ENCODE data around the gene ZCCHC10. TPM values are rescaled to one million over a fixed set of nuclear protein-coding genes. Genes with fewer than 3 reads are reported as not detected.

The ZCCHC10 gene
- total RNA-seq, 4 donors from 2014 or later, result 8.9 to 28.9 (median 18.5) TPM

DNA sequence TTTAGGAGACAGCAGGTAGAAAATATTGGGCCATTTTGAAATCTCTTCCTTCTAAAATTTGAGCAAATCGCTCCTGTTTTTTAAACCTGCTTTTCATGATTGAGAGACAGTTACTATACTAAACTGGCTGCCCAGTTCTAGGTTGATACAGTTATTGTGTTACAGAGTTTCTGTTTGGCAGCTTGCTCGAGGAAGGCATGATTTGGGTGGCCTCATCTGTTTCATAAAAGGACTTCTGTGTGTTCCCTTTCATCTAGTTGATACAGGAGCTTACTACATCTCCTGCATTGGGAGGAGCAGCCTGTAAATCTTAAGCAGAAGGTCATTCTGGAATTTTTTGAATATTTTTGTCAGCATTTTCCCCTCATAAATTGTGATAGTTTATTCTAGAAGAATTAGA is 39.7 kb upstream of the ZCCHC10 start:
- Histone ChIP-seq H3K27ac (peak overlapping the region; percentile 10 to 38 (median 25)), H3K4me1 (peaks cover 35 to 51% of the 10 kb centered on the region in 2 donors), H3K4me3 (no peak overlapping the region), H3K36me3 (peaks cover 0 to 37% of the 10 kb centered on the region in 2 donors), H3K27me3 (no peaks in the 10 kb centered on the region), H3K9me3 (no peaks in the 10 kb centered on the region)
- peak in 1 of 2 donors; percentile 73 for ATAC-seq
- intact Hi-C loops (cut with DNase I; ENCODE audit: low total_unique reads), result no loop called here
- in situ Hi-C loops (cut with MboI; ENCODE audit: low sequenced_read_pairs in 4 of 4), result no loop called here
- no peak for DNase-seq
- no peak for TF ChIP-seq CTCF (IDR thresholded peaks at IDR 0.05 in 4 of 5, conservative IDR thresholded peaks at IDR 0.05 in 1 of 5)
- TF ChIP-seq POLR2A (IDR thresholded peaks at IDR 0.05), result no peak

DNA sequence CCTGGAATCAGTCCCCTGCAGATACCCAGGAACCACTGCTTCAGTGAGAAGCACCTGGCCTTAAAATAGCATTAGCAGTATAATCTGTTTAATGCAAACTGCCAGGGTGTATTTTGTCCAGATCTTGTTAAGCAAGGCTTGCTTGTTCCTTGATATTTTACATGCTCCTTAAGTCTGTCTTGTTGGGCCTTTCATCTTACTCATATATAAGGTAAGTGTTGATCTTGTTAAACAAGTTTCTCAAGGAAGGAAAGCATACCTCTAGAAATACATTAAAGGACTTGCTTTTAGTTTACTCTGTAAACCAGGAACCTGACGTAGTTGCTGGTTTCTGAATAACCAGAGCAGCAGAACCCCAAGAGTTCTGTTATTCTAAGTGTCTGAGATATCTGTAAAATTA is 39.1 kb upstream of the ZCCHC10 start:
- H3K27me3 ChIP-seq, result no peaks in the 10 kb centered on the region
- TF ChIP-seq POLR2A (IDR thresholded peaks at IDR 0.05) (no peak), CTCF (IDR thresholded peaks at IDR 0.05 in 4 of 5, conservative IDR thresholded peaks at IDR 0.05 in 1 of 5) (no peak)
- in situ Hi-C loops (cut with MboI; ENCODE audit: low sequenced_read_pairs in 4 of 4), result no loop called here
- H3K27ac ChIP-seq, result peak overlapping the region; percentile 10 to 37 (median 14)
- intact Hi-C loops (cut with DNase I; ENCODE audit: low total_unique reads), result no loop called here
- peaks cover 0 to 31% of the 10 kb centered on the region in 2 donors for H3K36me3 ChIP-seq
- H3K9me3 ChIP-seq, result no peaks in the 10 kb centered on the region
- ATAC-seq (no peak), DNase-seq (no peak)
- H3K4me1 ChIP-seq, result peaks cover 35 to 51% of the 10 kb centered on the region in 2 donors
- H3K4me3 ChIP-seq, result no peak overlapping the region

GRCh38 chr5:133063965-133064364 is 37.6 kb upstream of the ZCCHC10 start:
- H3K27ac ChIP-seq, result peak overlapping the region in 3 of 4 donors; percentile 6 to 30 (median 10)
- H3K36me3 ChIP-seq, result peaks cover 0 to 20% of the 10 kb centered on the region in 2 donors
- in situ Hi-C loops (cut with MboI; ENCODE audit: low sequenced_read_pairs in 4 of 4), result no loop called here
- no peak overlapping the region for H3K4me3 ChIP-seq
- ATAC-seq (no peak), DNase-seq (no peak)
- no peaks in the 10 kb centered on the region for H3K27me3 ChIP-seq
- TF ChIP-seq POLR2A (IDR thresholded peaks at IDR 0.05), result no peak
- TF ChIP-seq CTCF (IDR thresholded peaks at IDR 0.05 in 4 of 5, conservative IDR thresholded peaks at IDR 0.05 in 1 of 5), result no peak
- intact Hi-C loops (cut with DNase I; ENCODE audit: low total_unique reads), result no loop called here
- H3K4me1 ChIP-seq, result peaks cover 35 to 51% of the 10 kb centered on the region in 2 donors
- no peaks in the 10 kb centered on the region for H3K9me3 ChIP-seq

GRCh38 chr5:133062276-133062675 is 35.9 kb upstream of the ZCCHC10 start:
- H3K9me3 ChIP-seq, result no peaks in the 10 kb centered on the region
- DNase-seq (no peak), ATAC-seq (no peak)
- intact Hi-C loops (cut with DNase I; ENCODE audit: low total_unique reads), result no loop called here
- no peak overlapping the region for H3K27ac ChIP-seq
- H3K27me3 ChIP-seq, result no peaks in the 10 kb centered on the region
- peaks cover 0 to 3% of the 10 kb centered on the region in 2 donors for H3K36me3 ChIP-seq
- in situ Hi-C loops (cut with MboI; ENCODE audit: low sequenced_read_pairs in 4 of 4), result no loop called here
- H3K4me1 ChIP-seq, result peaks cover 35 to 47% of the 10 kb centered on the region in 2 donors
- no peak overlapping the region for H3K4me3 ChIP-seq
- TF ChIP-seq POLR2A (IDR thresholded peaks at IDR 0.05) (no peak), CTCF (IDR thresholded peaks at IDR 0.05 in 4 of 5, conservative IDR thresholded peaks at IDR 0.05 in 1 of 5) (no peak)

DNA sequence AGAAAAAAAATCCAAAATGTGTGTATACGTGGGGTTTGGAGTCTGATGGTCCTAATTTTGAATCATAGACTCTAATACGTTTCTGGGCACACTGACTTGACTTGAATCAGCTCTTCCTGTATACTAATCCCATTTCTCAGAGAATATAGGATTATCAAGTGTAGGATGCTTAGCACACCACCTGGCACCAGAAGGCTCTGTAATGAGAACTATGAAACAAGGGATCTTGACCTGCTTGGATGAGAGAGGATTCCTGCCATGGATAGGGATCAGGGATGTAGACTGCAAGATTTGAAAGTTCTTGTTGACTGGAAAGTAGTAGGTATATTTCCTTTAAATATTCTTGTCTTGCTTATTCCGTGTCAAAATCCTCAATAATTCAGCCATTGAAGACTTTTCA is 33.3 kb upstream of the ZCCHC10 start:
- in situ Hi-C loops (cut with MboI; ENCODE audit: low sequenced_read_pairs in 4 of 4) (no loop called here), intact Hi-C loops (cut with DNase I; ENCODE audit: low total_unique reads) (no loop called here)
- no peak for TF ChIP-seq POLR2A (IDR thresholded peaks at IDR 0.05)
- TF ChIP-seq CTCF (IDR thresholded peaks at IDR 0.05 in 4 of 5, conservative IDR thresholded peaks at IDR 0.05 in 1 of 5), result no peak
- DNase-seq, result no peak
- Histone ChIP-seq H3K4me1 (peaks cover 27% of the 10 kb centered on the region in 2 donors), H3K9me3 (no peaks in the 10 kb centered on the region), H3K27me3 (no peaks in the 10 kb centered on the region), H3K27ac (no peak overlapping the region), H3K36me3 (no peaks in the 10 kb centered on the region), H3K4me3 (no peak overlapping the region)
- no peak for ATAC-seq

Data from gastrocnemius medialis (tissue), 4 donors.